Activated naive CD4-positive, alpha-beta T cell treated with anti-CD3 and anti-CD28 coated beads, Interleukin-2, amount 50 U/mL, for 24 hours (primary cell): ENCODE measurements around the gene HMCES.
"Not testable (repeated sequence)": the region's sequence is repeated elsewhere in the genome, so short reads cannot be mapped to it uniquely, and the experiment has no call there.

Experiments
- H3K27ac Mint-ChIP-seq: one replicate; pipeline ENCODE4 v1.8.0; 2021; ENCODE audit warnings: mild to moderate bottlenecking, mixed read lengths
- H3K27me3 Mint-ChIP-seq: one replicate; pipeline ENCODE4 v1.8.0; 2021; ENCODE audit warnings: mixed read lengths
- H3K36me3 Mint-ChIP-seq: one replicate; pipeline ENCODE4 v1.8.0; 2021; ENCODE audit warnings: mixed read lengths
- H3K4me1 Mint-ChIP-seq: one replicate; pipeline ENCODE4 v1.8.0; 2021; ENCODE audit warnings: mixed read lengths
- H3K4me3 Mint-ChIP-seq: one replicate; pipeline ENCODE4 v1.8.0; 2021; ENCODE audit warnings: mild to moderate bottlenecking, mixed read lengths
- H3K9me3 Mint-ChIP-seq: one replicate; pipeline ENCODE4 v1.8.0; 2021; ENCODE audit warnings: mixed read lengths

Gene HMCES

DNA sequence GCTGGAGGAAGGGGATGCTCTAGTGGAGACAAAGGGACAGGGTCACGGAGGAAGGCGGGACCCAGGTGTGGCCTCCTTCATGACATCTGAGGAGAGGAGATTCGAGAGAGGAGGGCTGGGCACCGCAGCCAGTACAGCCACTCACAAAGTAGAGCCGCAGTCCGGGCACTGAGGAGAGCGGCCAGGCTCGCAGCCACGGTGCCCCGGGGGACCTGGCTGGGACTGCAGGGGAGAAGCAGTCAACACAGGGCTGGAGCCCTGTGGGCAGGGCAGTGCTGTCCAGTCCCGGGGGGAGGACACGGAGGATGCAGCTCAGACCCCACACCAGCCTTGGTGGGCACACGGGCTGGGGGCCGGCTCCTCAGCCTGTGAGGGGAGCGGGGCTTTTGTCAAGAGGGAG, 40.3 kb downstream of the HMCES start:
- H3K27ac Mint-ChIP-seq: no peak overlapping the region
- H3K27me3 Mint-ChIP-seq: no peaks in the 10 kb centered on the region
- H3K4me1 Mint-ChIP-seq: peaks cover 3% of the 10 kb centered on the region
- H3K9me3 Mint-ChIP-seq: no peaks in the 10 kb centered on the region
- no peak overlapping the region for H3K4me3 Mint-ChIP-seq
- no peaks in the 10 kb centered on the region for H3K36me3 Mint-ChIP-seq

DNA sequence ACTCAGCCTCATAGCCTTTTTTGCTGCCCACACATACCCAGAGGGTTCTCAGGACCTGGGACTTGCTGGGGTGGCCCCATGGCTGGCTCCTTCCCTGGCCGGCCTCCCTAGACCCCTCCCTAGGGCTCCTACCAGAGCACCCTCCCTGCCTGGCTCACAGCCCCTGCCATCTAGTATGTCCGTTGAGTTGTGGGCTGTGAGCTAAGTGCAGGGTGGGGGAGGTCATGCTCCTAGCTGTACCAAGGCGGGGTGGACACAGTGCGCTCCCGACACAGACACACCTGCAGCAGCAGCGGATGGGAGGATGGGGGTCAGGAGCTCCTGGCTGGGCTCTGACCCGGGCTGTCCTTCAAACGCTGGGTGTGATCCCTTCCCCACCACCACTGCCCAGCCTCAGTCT, 41.6 kb downstream of the HMCES start:
- no peaks in the 10 kb centered on the region for H3K4me1 Mint-ChIP-seq
- no peaks in the 10 kb centered on the region for H3K9me3 Mint-ChIP-seq
- H3K27me3 Mint-ChIP-seq: no peaks in the 10 kb centered on the region
- H3K27ac Mint-ChIP-seq: no peak overlapping the region
- no peaks in the 10 kb centered on the region for H3K36me3 Mint-ChIP-seq
- H3K4me3 Mint-ChIP-seq: no peak overlapping the region

DNA sequence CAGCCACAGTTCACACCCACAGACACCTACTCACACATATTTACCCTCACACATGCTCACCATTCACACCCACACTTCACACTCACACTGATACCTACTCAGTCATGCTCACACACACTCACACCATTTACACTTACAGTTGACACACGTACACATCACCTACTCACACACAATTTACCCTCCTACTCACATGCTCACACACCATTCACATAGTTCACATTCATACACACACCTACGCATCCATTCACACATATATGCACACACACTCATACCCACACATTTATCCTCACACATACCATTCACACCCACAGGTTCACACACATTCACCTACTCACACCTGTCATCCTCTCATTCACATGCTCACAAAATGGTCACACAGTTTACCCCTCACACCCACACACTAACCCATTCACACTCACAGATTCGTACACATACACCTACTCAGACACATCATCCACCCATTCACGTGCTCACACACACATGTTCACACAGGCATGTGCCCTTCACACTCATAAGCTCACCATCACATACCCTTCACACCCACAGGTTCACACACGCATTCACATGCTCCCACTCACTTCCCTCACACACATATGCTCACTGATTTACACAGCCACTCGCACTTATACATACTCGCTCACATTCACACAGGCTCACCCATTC, 42.3 kb downstream of the HMCES start:
- H3K9me3 Mint-ChIP-seq: no peaks in the 10 kb centered on the region
- no peak overlapping the region for H3K4me3 Mint-ChIP-seq
- no peaks in the 10 kb centered on the region for H3K4me1 Mint-ChIP-seq
- H3K27me3 Mint-ChIP-seq: no peaks in the 10 kb centered on the region
- H3K36me3 Mint-ChIP-seq: no peaks in the 10 kb centered on the region
- no peak overlapping the region for H3K27ac Mint-ChIP-seq

DNA sequence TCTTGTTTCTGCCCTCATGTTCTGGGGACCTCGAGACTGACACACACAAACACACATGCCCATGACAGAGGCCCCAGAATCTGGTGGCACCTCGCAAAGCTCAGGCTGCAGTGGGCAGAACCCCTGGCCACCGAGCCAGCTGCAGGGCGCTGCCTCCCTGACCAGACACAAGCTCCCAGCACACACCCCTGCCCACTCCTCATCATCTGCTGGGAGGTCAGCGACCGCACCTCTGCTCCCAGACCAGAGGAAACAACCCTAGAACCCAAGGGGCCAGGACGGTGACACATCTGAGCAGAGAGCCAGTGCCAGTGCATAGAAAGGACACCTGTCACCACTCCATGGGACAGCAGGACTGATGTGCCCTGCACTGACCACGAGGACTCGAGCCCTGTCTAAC, 43.2 kb downstream of the HMCES start:
- no peaks in the 10 kb centered on the region for H3K27me3 Mint-ChIP-seq
- H3K36me3 Mint-ChIP-seq: no peaks in the 10 kb centered on the region
- no peak overlapping the region for H3K4me3 Mint-ChIP-seq
- no peaks in the 10 kb centered on the region for H3K9me3 Mint-ChIP-seq
- no peaks in the 10 kb centered on the region for H3K4me1 Mint-ChIP-seq
- no peak overlapping the region for H3K27ac Mint-ChIP-seq

DNA sequence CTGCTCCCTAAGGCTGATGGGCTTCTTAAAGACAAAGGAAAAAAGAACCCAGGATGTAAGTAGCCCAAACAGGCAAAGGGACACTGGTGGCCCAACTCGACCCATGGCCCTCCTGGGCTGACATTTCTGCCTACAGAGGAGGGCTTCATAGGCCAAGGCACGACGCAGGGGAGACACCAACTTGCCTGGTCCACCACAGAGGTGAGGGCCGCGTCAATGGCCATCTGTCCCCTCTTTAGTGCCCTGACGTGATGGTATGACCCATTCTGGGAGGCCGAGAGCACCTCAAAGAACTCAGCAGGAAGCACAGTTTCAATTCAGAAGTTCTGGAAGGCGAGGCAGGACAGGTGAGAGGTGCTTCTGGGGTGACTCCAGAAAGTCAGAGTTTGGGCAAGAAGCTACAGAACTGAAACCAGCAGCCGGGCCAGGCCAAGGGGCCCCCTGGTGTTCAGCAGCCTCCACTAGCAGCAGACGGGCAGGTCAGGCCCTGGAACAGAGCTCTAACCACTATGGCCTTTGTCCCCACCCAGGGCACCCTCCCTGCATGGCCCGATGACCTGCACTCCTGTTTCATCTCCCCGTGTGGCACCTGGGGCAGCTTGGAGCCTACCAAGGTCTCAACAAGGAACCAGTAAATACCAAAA, 45.1 kb downstream of the HMCES start:
- Mint-ChIP-seq H3K4me3 (no peak overlapping the region), H3K4me1 (no peaks in the 10 kb centered on the region), H3K36me3 (no peaks in the 10 kb centered on the region), H3K27ac (no peak overlapping the region), H3K9me3 (no peaks in the 10 kb centered on the region), H3K27me3 (no peaks in the 10 kb centered on the region)

DNA sequence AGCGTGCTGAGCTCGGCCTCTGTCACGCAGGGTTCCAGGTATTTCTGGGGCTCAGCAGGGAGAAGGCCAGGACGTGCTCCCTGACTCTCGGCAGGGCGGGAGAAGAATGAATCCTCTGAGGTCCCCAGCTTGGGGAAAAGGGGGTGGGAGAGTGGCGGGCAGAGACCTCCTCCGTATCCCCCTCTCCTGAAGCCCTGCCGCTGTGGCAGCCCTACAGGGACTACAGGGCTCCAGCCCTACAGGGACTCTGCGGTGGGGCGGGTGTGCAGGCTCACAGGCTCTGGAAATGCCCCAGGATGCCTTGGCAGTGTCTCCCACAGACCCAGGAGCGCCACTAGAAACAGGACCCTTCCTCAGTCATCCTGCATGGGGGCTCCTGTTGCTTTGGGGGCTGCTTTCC, 46.2 kb downstream of the HMCES start:
- Mint-ChIP-seq H3K4me3 (no peak overlapping the region), H3K4me1 (no peaks in the 10 kb centered on the region), H3K36me3 (no peaks in the 10 kb centered on the region), H3K27ac (no peak overlapping the region), H3K9me3 (no peaks in the 10 kb centered on the region), H3K27me3 (no peaks in the 10 kb centered on the region)

DNA sequence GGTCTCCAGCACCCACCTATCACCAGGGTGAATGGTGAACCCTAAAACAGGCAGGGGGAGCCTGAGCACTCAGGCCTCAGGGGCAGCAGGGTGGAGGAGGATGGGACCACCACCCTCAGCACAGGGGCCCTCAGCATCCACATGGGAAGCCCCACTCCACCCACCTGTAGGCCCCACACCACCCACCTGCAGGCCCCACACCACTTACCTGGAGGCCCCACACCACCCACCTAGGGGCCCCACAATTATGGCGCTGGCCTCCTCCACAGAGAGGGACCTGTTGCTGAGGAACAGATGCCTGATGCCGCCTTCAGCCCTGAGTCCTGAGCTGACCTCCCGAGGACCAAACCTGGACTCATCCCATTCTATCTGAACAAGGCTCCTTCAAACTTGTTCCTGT, 46.7 kb downstream of the HMCES start:
- no peak overlapping the region for H3K27ac Mint-ChIP-seq
- no peaks in the 10 kb centered on the region for H3K4me1 Mint-ChIP-seq
- H3K27me3 Mint-ChIP-seq: no peaks in the 10 kb centered on the region
- no peak overlapping the region for H3K4me3 Mint-ChIP-seq
- H3K36me3 Mint-ChIP-seq: no peaks in the 10 kb centered on the region
- no peaks in the 10 kb centered on the region for H3K9me3 Mint-ChIP-seq

DNA sequence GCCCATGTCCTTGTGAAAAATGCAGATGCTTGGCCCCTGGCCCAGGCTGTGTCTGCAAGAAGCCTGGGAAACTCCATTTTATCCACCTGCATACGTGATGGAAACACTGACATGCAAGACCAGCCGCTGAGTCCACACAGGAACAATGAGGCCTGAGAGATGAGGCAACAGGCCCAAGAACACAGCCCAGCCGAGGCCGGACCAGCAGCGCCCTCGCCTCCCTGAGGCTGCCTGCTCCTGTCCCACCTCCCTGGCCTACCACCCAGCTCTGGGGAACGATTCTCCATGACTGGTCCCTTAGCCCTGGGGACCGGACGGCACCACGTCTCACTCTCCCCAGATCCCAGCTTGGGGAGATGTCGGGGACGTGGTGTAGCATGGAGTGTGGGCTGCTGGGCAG, 47.5 kb downstream of the HMCES start:
- Mint-ChIP-seq H3K4me1 (no peaks in the 10 kb centered on the region), H3K4me3 (no peak overlapping the region), H3K36me3 (no peaks in the 10 kb centered on the region), H3K27ac (no peak overlapping the region), H3K27me3 (no peaks in the 10 kb centered on the region), H3K9me3 (no peaks in the 10 kb centered on the region)

DNA sequence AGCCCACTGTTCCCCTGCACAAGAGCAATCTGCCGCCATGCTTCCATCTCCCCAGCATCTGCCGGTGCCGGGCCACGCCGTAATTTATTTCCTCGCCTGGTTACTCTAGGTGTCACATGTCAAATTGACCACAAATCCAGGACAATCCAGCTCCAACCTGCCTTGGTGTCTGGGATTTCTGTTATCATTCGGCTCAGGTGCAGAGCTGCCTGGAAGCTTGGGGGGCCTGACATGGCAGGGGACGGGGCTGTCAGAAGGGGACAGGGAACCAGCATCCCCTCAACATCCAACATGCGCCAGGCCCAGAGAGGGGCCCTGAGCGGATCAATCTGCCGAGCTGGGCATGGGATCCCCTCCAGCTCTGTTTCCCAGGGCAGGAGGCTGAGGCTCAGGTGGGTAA, 47.9 kb downstream of the HMCES start:
- H3K9me3 Mint-ChIP-seq: no peaks in the 10 kb centered on the region
- H3K27ac Mint-ChIP-seq: no peak overlapping the region
- H3K4me1 Mint-ChIP-seq: no peaks in the 10 kb centered on the region
- H3K4me3 Mint-ChIP-seq: no peak overlapping the region
- H3K27me3 Mint-ChIP-seq: no peaks in the 10 kb centered on the region
- no peaks in the 10 kb centered on the region for H3K36me3 Mint-ChIP-seq

DNA sequence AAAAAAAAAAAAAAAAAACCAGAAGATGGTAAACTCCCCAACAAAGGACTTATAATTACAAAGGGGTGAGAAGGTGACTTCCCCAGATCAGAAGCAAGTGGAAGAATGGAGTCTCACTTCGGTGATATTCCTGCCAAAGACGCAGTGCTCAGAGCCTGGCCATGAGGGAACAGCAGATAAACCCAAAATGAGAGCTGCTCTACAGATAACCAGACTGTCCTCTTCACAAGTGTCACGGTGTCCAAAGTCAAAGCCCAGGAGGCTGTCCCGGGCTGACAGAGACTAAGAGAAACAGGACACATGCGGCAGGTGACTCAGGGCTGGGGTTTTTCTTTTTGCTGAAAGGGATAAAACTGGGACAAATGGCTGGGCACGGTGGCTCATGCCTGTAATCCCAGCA, 48.8 kb downstream of the HMCES start:
- H3K27ac Mint-ChIP-seq: no peak overlapping the region
- no peak overlapping the region for H3K4me3 Mint-ChIP-seq
- H3K36me3 Mint-ChIP-seq: no peaks in the 10 kb centered on the region
- H3K27me3 Mint-ChIP-seq: no peaks in the 10 kb centered on the region
- H3K9me3 Mint-ChIP-seq: no peaks in the 10 kb centered on the region
- H3K4me1 Mint-ChIP-seq: no peaks in the 10 kb centered on the region

DNA sequence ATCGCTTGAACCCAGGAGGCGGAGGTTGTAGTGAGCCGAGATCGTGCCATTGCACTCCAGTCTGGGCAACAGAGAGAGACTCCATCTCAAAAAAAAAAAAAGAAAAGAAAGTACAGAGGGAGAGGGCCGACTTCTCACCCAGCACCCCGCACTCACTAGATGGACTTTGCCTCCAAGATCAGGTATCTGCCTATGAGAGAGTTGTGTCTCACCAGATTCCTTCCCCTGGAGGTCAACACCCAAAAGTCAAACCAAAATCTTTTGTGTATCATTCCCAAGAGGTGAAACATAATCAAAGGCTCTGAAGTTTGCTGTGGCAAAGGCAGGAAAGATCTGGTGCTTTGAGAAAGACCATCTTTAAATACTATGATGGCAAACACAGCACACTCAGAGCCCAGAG, 51.2 kb downstream of the HMCES start:
- H3K27me3 Mint-ChIP-seq: no peaks in the 10 kb centered on the region
- no peaks in the 10 kb centered on the region for H3K36me3 Mint-ChIP-seq
- H3K4me3 Mint-ChIP-seq: no peak overlapping the region
- no peaks in the 10 kb centered on the region for H3K4me1 Mint-ChIP-seq
- H3K27ac Mint-ChIP-seq: no peak overlapping the region
- no peaks in the 10 kb centered on the region for H3K9me3 Mint-ChIP-seq

DNA sequence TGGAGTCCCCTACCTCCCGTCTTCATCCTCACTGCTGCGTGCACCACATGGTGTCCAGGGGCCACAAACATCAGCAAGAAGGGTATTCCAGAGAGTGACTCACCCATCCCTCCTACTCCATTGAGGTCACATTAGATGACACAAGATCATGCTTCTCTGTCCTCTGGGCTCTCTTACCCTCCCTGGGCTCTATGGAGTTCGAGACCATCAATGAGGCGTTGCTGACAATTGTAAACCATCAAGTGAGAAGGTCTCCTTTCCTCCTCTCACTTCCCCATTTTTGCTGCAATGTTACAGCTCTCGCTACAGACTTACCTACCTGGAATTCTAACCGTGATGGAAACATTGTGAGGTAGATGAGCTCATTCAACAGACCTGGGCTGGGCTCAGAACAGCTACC, 51.7 kb downstream of the HMCES start:
- H3K9me3 Mint-ChIP-seq: no peaks in the 10 kb centered on the region
- no peak overlapping the region for H3K27ac Mint-ChIP-seq
- H3K4me3 Mint-ChIP-seq: no peak overlapping the region
- H3K36me3 Mint-ChIP-seq: no peaks in the 10 kb centered on the region
- no peaks in the 10 kb centered on the region for H3K4me1 Mint-ChIP-seq
- H3K27me3 Mint-ChIP-seq: no peaks in the 10 kb centered on the region

DNA sequence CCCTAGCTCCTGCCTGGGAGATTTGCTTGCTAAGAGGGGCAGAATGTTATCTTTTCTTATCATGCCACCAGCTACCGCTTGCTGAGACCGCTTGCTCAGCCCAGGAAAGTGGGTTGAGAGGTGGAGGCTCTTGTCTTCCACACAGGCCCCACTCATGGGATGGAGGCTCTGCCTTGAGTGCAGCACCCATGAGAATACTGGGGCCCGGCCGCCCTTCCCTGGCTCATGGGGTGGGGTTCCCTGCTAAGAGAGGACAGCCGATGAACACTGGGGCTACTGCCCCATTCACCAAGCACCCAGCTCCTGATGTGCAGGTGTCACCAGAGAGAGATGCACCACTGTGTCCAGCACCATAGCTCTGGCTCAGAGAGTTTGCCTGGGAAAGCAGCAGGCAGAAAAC, 55.2 kb downstream of the HMCES start:
- Mint-ChIP-seq H3K27ac (no peak overlapping the region), H3K4me1 (no peaks in the 10 kb centered on the region), H3K36me3 (no peaks in the 10 kb centered on the region), H3K27me3 (no peaks in the 10 kb centered on the region), H3K9me3 (no peaks in the 10 kb centered on the region), H3K4me3 (no peak overlapping the region)

DNA sequence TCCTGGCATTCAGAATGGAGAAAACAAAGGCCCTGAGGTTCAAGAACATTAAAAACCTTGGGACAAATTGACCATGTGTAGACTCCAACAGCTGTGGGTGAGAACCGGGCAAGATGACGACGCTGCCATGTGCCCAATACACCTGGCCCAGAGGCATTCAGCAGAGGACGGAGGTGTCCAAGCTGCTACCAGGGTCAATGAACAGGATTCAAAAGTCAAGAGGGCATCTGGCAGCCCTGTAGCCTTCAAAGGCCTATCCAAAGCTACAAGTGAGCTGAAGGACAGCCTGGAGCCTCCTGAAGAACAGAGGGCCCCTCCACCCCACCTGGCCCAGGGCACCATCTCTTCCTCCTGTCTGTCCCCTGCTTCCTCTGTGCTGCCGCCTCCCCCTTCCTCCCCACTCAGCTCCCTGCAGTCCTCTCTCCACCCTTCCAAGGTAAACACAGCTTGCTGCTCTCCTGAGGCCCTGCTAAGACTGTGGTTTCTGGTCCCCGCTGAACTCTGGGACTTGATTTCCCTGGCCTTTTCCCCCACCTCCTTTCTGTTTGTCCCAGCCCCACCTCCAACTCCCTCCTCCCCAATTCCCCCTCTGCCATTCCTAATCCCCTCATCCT, 57.5 kb downstream of the HMCES start:
- H3K27ac Mint-ChIP-seq: no peak overlapping the region
- no peak overlapping the region for H3K4me3 Mint-ChIP-seq
- H3K27me3 Mint-ChIP-seq: no peaks in the 10 kb centered on the region
- no peaks in the 10 kb centered on the region for H3K4me1 Mint-ChIP-seq
- H3K36me3 Mint-ChIP-seq: no peaks in the 10 kb centered on the region
- no peaks in the 10 kb centered on the region for H3K9me3 Mint-ChIP-seq

DNA sequence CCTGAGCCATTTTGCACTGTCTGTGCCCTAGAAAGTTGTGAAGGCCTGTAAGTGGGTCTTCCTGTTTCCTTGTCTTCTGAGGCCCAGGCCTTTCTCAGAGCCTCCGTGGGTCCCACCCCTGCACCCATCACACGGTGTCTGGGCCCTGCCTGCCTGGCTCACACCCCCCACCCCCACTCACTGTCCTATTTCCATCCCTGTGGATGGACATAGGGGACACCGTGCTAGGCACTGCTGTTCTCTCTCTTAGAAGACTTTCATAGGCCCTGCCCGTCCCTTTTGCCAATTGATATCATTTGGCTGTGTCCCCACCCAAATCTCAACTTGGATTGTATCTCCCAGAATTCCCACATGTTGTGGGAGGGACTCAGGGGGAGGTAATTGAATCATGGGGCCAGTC, 59.0 kb downstream of the HMCES start:
- not testable (repeated sequence) for H3K36me3 Mint-ChIP-seq, H3K4me3 Mint-ChIP-seq

DNA sequence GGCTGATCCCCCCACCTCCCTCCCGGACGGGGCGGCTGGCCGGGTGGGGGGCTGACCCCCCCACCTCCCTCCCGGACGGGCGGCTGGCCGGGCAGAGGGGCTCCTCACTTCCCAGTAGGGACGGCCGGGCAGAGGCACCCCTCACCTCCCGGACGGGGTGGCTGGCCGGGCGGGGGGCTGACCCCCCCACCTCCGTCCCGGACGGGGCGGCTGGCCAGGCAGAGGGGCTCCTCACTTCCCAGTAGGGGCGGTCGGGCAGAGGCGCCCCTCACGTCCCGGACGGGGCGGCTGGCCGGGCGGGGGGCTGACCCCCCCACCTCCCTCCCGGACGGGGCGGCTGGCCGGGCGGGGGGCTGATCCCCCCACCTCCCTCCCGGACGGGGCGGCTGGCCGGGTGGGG, 60.5 kb downstream of the HMCES start:
- not testable (repeated sequence) for H3K27me3 Mint-ChIP-seq, H3K4me3 Mint-ChIP-seq, H3K36me3 Mint-ChIP-seq, H3K27ac Mint-ChIP-seq, H3K9me3 Mint-ChIP-seq, H3K4me1 Mint-ChIP-seq

More for the DNA sequence above, 59.0 kb downstream of the HMCES start:
- H3K4me1 Mint-ChIP-seq, H3K27ac Mint-ChIP-seq, H3K27me3 Mint-ChIP-seq, H3K9me3 Mint-ChIP-seq: not testable (repeated sequence)

DNA sequence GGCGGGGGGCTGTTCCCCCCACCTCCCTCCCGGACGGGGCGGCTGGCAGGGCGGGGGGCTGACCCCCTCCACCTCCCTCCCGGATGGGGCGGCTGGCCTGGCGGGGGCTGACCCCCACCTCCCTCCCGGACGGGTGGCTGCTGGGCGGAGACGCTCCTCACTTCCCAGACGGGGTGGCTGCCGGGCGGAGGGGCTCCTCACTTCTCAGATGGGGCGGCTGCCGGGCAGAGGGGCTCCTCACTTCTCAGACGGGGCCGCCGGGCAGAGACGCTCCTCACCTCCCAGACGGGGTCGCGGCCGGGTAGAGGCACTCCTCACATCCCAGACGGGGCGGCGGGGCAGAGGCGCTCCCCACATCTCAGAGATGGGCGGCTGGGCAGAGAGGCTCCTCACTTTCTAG, 61.2 kb downstream of the HMCES start:
- not testable (repeated sequence) for H3K36me3 Mint-ChIP-seq, H3K27me3 Mint-ChIP-seq, H3K4me3 Mint-ChIP-seq, H3K27ac Mint-ChIP-seq, H3K9me3 Mint-ChIP-seq, H3K4me1 Mint-ChIP-seq
